Upper lobe of right lung (tissue), 1 donor: ENCODE results near the gene LURAP1L. TPM values are rescaled to one million over a fixed set of nuclear protein-coding genes. Genes with fewer than 3 reads are reported as not detected.

ENCODE experiments used
- ATAC-seq: fragments of 200-7000 bp; cut with Tn5 transposase; one replicate; pipeline ENCODE4 v1.9.1; 2020; ENCODE audit warnings: mild to moderate bottlenecking, moderate library complexity
- DNase-seq: peaks from one replicate; pipeline ENCODE4 v3.0.0-alpha.2; 2020
- H3K27ac ChIP-seq: fragments of 200-600 bp; one replicate; pipeline ENCODE4 v1.8.0; 2022
- H3K27me3 ChIP-seq: fragments of 200-600 bp; one replicate; pipeline ENCODE4 v1.8.0; 2022; ENCODE audit warnings: mild to moderate bottlenecking
- H3K36me3 ChIP-seq: fragments of 200-600 bp; one replicate; pipeline ENCODE4 v1.8.0; 2022
- H3K4me1 ChIP-seq: fragments of 200-600 bp; one replicate; pipeline ENCODE4 v1.8.0; 2022
- H3K4me3 ChIP-seq: fragments of 200-600 bp; one replicate; pipeline ENCODE4 v1.8.0; 2022; ENCODE audit warnings: mild to moderate bottlenecking
- H3K9me3 ChIP-seq: fragments of 200-600 bp; one replicate; pipeline ENCODE4 v1.8.0; 2022
- intact Hi-C: fragments of 100-400 bp; cut with DNase I; formaldehyde crosslinking; loops from one replicate; pipeline ENCODE4 v1.11.0; 2022
- total RNA-seq: library from RNA; stranded (reverse); fragmentation: NEBNext Ultra II Directional; extraction: Animal tissue kit (Norgen Biotek cat#: 25700); gene quantifications from one replicate; pipeline ENCODE4 v1.2.1, GENCODE V29; 2021
- TF ChIP-seq, protein P1 (sequence below): fragments of 200-600 bp; IDR thresholded peaks from one replicate; pipeline ENCODE4 v1.8.0; 2022; ENCODE audit warnings: antibody characterized with exemption
- donor health status: DM: no; HTN: yes; CAD: no; lungs with severe emphysema.

The LURAP1L gene
- total RNA-seq, 1 donor from 2014 or later: 32.3 TPM

DNA sequence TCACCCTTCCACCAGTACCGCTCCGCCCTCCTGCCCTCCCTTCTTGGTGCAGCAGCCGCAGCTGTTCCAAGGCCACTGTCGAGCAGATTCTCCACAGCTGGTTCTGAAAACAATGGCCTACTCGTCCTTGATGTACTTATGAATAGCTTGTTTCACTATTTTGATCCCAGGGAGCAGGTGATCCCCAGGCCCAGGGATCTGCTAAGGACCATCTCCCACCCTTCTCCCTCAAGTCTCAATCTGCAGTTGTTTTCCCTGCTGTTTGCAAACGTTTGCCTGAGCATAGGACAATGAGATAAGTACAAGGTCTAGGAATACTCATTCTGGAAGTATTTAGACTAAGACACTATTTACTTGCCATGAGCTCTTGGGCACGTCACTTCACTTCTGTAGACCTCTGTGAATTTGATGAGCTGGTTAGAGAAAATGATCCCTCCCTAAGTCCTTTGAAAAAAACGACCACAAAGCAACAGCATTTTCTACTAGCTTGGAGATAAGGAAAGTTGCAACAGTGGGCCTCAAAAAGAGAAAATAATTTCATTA lies 1.8 kb downstream of the LURAP1L start:
- peak overlapping the region; percentile 87 for H3K27ac ChIP-seq
- DNase-seq: peak; percentile 89
- H3K36me3 ChIP-seq: no peaks in the 10 kb centered on the region
- H3K4me3 ChIP-seq: peak overlapping the region; percentile 64
- intact Hi-C loops: no loop called here
- H3K4me1 ChIP-seq: no peaks in the 10 kb centered on the region
- no peak for ATAC-seq
- no peaks in the 10 kb centered on the region for H3K9me3 ChIP-seq
- TF ChIP-seq, protein P1, sequence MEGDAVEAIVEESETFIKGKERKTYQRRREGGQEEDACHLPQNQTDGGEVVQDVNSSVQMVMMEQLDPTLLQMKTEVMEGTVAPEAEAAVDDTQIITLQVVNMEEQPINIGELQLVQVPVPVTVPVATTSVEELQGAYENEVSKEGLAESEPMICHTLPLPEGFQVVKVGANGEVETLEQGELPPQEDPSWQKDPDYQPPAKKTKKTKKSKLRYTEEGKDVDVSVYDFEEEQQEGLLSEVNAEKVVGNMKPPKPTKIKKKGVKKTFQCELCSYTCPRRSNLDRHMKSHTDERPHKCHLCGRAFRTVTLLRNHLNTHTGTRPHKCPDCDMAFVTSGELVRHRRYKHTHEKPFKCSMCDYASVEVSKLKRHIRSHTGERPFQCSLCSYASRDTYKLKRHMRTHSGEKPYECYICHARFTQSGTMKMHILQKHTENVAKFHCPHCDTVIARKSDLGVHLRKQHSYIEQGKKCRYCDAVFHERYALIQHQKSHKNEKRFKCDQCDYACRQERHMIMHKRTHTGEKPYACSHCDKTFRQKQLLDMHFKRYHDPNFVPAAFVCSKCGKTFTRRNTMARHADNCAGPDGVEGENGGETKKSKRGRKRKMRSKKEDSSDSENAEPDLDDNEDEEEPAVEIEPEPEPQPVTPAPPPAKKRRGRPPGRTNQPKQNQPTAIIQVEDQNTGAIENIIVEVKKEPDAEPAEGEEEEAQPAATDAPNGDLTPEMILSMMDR: no peak
- no peaks in the 10 kb centered on the region for H3K27me3 ChIP-seq

DNA sequence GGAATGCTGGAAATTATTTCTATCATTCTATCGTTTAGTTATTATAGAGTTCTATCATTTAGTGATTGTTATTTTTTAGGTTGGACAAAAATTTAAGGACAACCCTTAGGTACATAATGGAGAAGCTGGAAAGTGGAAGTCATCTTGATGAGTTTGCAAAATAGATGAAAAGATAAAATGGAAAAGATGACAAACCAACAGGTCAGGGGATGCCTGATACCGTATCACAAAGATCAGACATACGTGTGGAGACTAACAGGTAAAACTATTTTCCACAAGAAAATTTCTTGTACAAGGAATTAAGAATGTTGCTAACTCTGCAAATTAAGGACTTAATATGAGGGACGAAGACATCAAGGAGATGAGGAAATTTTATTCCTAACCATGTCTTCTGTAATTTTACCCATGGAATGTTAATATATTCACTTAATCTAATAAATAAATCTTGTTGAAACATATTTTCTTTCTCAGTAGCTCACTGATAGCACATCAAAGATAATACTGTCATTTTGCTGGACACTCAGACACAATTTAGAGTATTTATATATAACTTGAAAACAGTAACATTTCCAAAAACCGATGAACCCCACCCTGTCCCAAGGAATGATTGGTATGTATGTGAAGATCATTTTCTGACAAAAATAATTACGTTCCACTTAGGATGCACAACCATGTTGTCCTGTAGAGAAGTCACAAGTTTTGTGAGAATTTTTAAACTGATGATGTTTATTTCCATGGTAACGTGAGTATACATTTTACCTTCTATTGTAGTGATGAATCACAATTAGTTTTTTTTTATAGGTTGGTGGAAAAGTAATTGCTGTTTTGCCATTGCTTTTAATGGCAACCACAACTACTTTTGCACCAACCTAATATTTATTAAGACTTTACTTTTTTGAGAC lies 2.6 kb downstream of the LURAP1L start:
- Histone ChIP-seq H3K27ac (peak overlapping the region; percentile 87), H3K36me3 (no peaks in the 10 kb centered on the region), H3K27me3 (no peaks in the 10 kb centered on the region), H3K4me1 (no peaks in the 10 kb centered on the region), H3K9me3 (no peaks in the 10 kb centered on the region), H3K4me3 (peak overlapping the region; percentile 64)
- DNase-seq (no peak), ATAC-seq (no peak)
- TF ChIP-seq, protein P1: no peak
- intact Hi-C loops: no loop called here

DNA sequence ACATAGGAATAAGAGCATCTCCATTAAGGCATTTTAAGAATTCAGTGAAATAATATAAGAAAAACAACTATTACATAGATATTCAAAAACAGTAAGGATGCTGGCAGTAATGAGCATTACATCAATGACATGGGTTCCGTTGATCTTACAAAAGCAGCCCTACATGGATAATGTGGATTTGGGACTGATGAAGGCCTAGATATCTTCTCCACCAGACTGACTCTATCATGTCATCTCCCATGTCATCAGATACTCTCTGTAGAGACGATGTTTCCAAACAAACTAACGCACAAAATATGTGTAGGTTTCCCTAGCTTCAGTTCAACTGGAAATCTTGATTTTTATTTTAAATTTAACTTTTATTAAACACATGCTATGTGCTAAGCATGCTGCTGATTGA lies 3.6 kb downstream of the LURAP1L start:
- ATAC-seq (no peak), DNase-seq (no peak)
- Histone ChIP-seq H3K36me3 (no peaks in the 10 kb centered on the region), H3K4me1 (no peaks in the 10 kb centered on the region), H3K27me3 (no peaks in the 10 kb centered on the region), H3K9me3 (no peaks in the 10 kb centered on the region), H3K27ac (peak overlapping the region; percentile 48), H3K4me3 (peak overlapping the region; percentile 64)
- TF ChIP-seq, protein P1: no peak
- intact Hi-C loops: no loop called here

DNA sequence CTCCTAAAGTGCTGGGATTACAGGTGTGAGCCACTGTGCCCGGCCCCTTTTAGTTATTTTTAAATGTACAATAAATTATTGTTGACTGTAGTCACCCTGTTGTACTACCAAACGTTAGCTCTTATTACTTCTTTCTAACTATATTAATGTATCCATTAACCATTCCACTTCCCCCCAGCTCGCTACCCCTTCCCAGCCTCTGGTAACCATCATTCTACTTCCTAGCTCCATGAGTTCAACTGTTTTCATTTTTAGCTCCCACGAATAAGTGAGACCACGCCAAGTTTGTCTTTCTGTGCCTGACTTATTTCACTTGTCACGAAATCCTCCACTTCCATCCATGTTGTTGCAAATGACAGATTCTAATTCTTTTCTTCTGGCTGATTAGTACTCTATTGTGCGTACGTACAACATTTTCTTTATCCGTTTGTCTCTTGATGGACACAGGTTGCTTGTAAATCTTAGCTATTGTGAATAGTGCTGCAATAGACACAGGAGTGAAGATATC lies 6.5 kb downstream of the LURAP1L start:
- no peak for ATAC-seq
- TF ChIP-seq, protein P1: no peak
- peaks cover 21% of the 10 kb centered on the region for H3K4me1 ChIP-seq
- H3K4me3 ChIP-seq: no peak overlapping the region
- H3K27me3 ChIP-seq: no peaks in the 10 kb centered on the region
- no peak for DNase-seq
- H3K36me3 ChIP-seq: no peaks in the 10 kb centered on the region
- H3K9me3 ChIP-seq: no peaks in the 10 kb centered on the region
- no peak overlapping the region for H3K27ac ChIP-seq
- intact Hi-C loops: no loop called here

DNA sequence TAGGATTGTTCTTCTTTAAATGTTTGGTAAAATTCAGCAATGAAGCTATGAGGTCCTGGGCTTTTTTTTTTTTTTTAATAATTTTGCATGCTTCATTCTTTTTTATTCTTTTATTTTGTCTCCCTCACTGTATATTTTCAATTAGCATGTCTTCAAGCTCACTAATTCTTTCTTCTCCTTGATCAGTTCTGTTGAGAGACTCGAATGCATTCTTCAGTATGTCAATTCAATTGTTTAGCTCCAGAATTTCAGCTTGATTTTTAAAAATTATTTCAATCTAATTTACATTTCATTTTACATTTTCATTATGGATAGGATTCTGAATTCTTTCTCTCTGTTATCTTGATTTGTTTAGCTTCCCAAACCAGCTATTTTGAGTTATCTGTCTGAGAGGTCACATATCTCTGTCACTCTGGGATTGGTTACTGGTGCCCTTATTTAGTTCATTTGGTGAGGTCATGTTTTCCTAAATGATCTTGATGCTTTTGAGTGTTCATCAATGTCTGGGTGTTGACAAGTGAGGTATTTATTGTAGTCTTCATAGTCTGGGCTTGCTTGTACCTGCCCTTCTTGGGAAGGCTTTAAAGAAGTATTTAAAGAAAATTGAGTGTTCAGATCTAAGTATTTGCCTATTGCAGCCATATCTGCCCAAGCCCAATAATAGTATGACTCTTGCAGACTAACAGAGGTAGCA lies 9.1 kb downstream of the LURAP1L start:
- ATAC-seq (no peak), DNase-seq (no peak)
- H3K4me1 ChIP-seq: peaks cover 21% of the 10 kb centered on the region
- H3K4me3 ChIP-seq: no peak overlapping the region
- H3K36me3 ChIP-seq: no peaks in the 10 kb centered on the region
- intact Hi-C loops: no loop called here
- H3K27ac ChIP-seq: peak overlapping the region; percentile 85
- H3K9me3 ChIP-seq: no peaks in the 10 kb centered on the region
- no peaks in the 10 kb centered on the region for H3K27me3 ChIP-seq
- TF ChIP-seq, protein P1: no peak
